IPS DF 6.9 (cell line): ENCODE data around the gene MACROD2.

ENCODE experiments used
- DNase-seq: peaks from one replicate; pipeline ENCODE4 v3.0.0-alpha.2; 2013; ENCODE audit warnings: low read depth, low spot score
- H3K27ac ChIP-seq: one replicate; pipeline ENCODE4 v1.5.1; 2013; ENCODE audit warnings: low read length, control low read depth
- H3K27me3 ChIP-seq: 2 replicates; pipeline ENCODE4 v1.6.1; 2013; ENCODE audit warnings: mild to moderate bottlenecking, low read length; ENCODE audit not compliant: control insufficient read depth, insufficient read depth
- H3K36me3 ChIP-seq: 2 replicates; pipeline ENCODE4 v1.6.1; 2013; ENCODE audit warnings: low read length; ENCODE audit not compliant: control insufficient read depth, insufficient read depth
- H3K4me1 ChIP-seq: 2 replicates; pipeline ENCODE4 v1.6.1; 2013; ENCODE audit warnings: low read length; ENCODE audit not compliant: control insufficient read depth, insufficient read depth
- H3K4me3 ChIP-seq: 2 replicates; pipeline ENCODE4 v1.5.1; 2013; ENCODE audit warnings: mild to moderate bottlenecking, low read length
- H3K9me3 ChIP-seq: 2 replicates; pipeline ENCODE4 v1.6.1; 2013; ENCODE audit warnings: low read length, inconsistent platforms; ENCODE audit not compliant: control insufficient read depth, insufficient read depth
- WGBS: extraction: QIAGEN DNeasy Blood & Tissue Kit; methylation state at CpG from one replicate; pipeline ENCODE4 v1.1.7; 2013; ENCODE audit warnings: mixed read lengths, missing lambda C conversion rate; ENCODE audit not compliant: insufficient read length, insufficient coverage; 5-methylcytosine and 5-hydroxymethylcytosine counted together

The MACROD2 gene

DNA sequence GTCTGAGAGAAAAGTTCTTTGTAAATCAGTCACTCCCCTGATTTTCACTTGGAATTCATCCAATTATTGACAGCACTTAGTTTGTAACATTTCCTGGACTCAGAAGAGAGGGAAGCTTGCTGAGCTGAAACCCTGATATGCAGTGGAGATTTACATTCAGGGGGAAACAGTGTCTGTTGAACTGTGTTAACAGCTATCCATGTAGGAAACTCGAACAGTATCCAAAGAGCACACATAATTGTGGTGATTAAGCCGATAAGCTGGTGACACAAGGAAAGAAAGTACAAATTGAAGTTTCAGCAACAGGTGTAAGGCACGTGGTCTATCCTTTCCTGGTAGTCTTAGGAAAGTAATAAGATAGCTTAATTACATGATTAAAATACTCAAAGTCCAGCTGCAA lies 420.2 kb downstream of the MACROD2 start:
- no peak overlapping the region for H3K4me3 ChIP-seq
- WGBS, result no CpG with 5 or more reads among the region's 3 CpGs

DNA sequence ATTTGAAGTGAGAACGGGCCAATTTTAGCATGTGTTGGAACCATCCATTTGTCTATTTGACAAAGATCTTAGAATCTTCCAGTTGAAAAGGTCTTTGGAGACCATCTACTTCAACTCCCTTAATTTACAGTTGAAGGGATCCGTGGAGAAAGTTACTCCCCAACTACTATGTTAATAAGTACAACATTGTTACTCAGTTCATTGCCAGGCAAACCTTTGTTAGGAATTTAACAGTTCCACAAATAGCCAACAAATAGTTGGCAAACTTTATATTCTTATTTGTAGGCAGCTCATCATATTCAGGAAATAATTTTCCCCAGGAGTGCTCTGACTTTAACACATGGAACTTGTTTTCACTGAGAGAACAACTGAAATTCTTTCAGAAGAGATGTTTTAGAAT lies 423.1 kb downstream of the MACROD2 start:
- no peak for DNase-seq
- H3K27me3 ChIP-seq, result no peaks in the 10 kb centered on the region

More for the DNA sequence above, 420.2 kb downstream of the MACROD2 start:
- H3K9me3 ChIP-seq, result no peaks in the 10 kb centered on the region
- H3K36me3 ChIP-seq, result no peaks in the 10 kb centered on the region
- H3K4me1 ChIP-seq, result no peaks in the 10 kb centered on the region; the same call in 1 of the 2 replicates
- no peak overlapping the region for H3K27ac ChIP-seq
- no peak for DNase-seq
- no peaks in the 10 kb centered on the region for H3K27me3 ChIP-seq

GRCh38 chr20:14422892-14423291 lies 427.6 kb downstream of the MACROD2 start:
- H3K36me3 ChIP-seq, result no peaks in the 10 kb centered on the region
- 100% methylated on average over 1 of the region's 4 CpGs for WGBS
- H3K9me3 ChIP-seq, result no peaks in the 10 kb centered on the region
- H3K4me1 ChIP-seq, result no peaks in the 10 kb centered on the region; the same call in 1 of the 2 replicates
- DNase-seq, result no peak
- H3K27ac ChIP-seq, result no peak overlapping the region
- no peaks in the 10 kb centered on the region for H3K27me3 ChIP-seq
- no peak overlapping the region for H3K4me3 ChIP-seq

More for the DNA sequence above, 423.1 kb downstream of the MACROD2 start:
- Histone ChIP-seq H3K4me1 (no peaks in the 10 kb centered on the region; the same call in 1 of the 2 replicates), H3K4me3 (no peak overlapping the region), H3K9me3 (no peaks in the 10 kb centered on the region), H3K27ac (no peak overlapping the region), H3K36me3 (no peaks in the 10 kb centered on the region)
- no CpG with 5 or more reads among the region's 2 CpGs for WGBS

DNA sequence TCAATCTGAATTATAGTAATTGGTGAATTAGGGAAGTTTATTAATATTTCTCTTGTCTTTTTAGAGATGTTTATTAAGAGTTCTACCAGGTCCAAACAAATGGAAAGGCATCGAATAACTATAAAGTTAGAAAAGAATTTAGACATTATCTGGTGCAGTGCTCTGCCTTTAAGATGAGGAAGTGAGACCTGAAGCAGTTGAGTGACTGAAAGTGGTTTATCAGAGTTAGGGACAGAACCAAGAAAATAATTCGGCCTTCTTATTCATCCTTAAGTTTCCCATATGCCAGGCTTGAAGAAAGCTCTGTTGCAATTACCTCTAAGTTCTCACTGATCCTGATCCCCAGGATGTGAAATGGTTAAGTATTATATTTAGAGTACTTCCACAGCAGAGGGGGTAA lies 436.3 kb downstream of the MACROD2 start:
- no peak overlapping the region for H3K4me3 ChIP-seq
- H3K36me3 ChIP-seq, result no peaks in the 10 kb centered on the region
- no peaks in the 10 kb centered on the region for H3K9me3 ChIP-seq
- no peaks in the 10 kb centered on the region; the same call in 1 of the 2 replicates for H3K4me1 ChIP-seq
- DNase-seq, result no peak
- H3K27me3 ChIP-seq, result no peaks in the 10 kb centered on the region
- H3K27ac ChIP-seq, result no peak overlapping the region
- no CpG with 5 or more reads among the region's 2 CpGs for WGBS

DNA sequence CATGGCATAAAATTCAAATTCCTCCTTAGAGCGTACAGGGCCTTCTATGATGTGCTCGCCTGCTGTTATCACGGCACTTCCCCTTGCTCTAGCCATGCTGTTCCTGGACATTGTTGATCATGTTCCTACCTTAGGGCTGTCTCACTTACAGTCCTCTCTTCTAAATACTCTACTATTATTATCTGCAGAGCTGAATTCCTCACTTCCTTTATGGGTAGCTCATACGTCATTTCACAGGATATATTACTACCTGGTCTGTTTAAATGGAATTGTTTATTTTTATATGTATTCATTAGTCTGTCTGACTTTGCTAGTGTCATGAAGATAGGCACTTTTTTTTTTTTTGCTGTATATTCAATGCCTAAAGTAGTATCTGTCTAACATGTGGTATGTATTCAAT lies 436.8 kb downstream of the MACROD2 start:
- Histone ChIP-seq H3K27me3 (no peaks in the 10 kb centered on the region), H3K4me1 (no peaks in the 10 kb centered on the region; the same call in 1 of the 2 replicates), H3K36me3 (no peaks in the 10 kb centered on the region), H3K9me3 (no peaks in the 10 kb centered on the region), H3K4me3 (no peak overlapping the region), H3K27ac (no peak overlapping the region)
- DNase-seq, result no peak
- WGBS, result no CpG with 5 or more reads among the region's 4 CpGs

GRCh38 chr20:14432597-14432996 lies 437.3 kb downstream of the MACROD2 start:
- H3K4me3 ChIP-seq, result no peak overlapping the region
- H3K27me3 ChIP-seq, result no peaks in the 10 kb centered on the region
- no peaks in the 10 kb centered on the region; the same call in 1 of the 2 replicates for H3K4me1 ChIP-seq
- no peak overlapping the region for H3K27ac ChIP-seq
- no peaks in the 10 kb centered on the region for H3K36me3 ChIP-seq
- H3K9me3 ChIP-seq, result no peaks in the 10 kb centered on the region
- DNase-seq, result no peak

DNA sequence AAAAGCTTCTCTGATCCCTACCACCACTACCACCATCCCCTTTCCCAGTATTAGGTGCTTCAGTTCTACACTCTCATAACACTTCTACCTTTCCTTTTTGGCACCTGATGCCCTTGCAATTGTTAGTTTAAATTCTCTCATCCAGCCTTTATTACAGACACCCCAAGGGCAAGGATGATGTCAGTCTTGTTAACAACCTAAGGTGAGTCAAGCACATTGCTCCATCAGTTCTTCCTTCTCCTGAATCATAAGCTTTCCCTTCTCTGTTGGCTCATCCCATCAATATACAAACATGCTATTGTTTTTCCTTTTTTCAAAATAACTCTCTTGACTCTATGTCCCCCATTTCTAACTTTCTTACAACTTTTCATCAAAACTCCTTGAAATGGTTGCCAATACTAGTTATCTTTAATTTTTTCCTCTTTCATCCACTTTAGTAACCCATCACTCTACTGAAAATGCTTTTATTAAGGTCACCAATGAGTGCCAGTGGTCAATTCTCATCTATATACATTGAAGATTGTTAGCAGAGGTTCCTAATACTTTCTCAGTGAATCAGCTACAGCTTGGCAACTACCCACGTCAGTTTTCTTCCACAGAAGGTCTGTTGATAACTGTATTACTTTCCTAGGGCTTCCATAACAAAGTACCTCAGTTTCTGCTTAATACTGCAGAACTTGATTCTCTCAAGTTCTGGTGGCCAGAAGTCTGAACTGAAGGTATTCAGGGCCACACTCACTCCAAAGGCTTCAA lies 439.2 kb downstream of the MACROD2 start:
- Histone ChIP-seq H3K36me3 (no peaks in the 10 kb centered on the region), H3K27ac (no peak overlapping the region), H3K27me3 (no peaks in the 10 kb centered on the region), H3K4me3 (no peak overlapping the region), H3K9me3 (no peaks in the 10 kb centered on the region), H3K4me1 (no peaks in the 10 kb centered on the region; the same call in 1 of the 2 replicates)
- WGBS, result no CpG with 5 or more reads among the region's 1 CpG
- DNase-seq, result no peak

DNA sequence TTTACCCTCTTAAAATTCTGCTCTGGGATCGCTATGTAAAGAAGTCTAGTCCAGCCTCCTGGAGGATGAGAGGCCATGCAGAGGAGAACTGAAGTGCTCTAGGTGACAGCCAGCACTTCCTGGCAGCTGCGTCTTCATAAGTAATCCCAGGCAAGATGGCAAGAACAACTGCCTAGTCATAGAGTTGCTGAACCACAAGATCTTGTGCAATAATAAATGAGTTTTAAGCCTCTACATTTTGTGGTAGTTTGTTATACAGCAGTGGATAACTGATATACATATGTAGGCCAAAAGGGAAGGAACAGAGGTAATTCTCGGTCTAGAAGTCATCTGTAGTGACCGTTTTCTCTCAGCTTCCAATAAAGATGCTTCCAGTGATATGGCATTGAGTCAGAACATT lies 445.9 kb downstream of the MACROD2 start:
- H3K27me3 ChIP-seq, result no peaks in the 10 kb centered on the region
- no peaks in the 10 kb centered on the region for H3K36me3 ChIP-seq
- H3K27ac ChIP-seq, result no peak overlapping the region
- H3K4me3 ChIP-seq, result no peak overlapping the region
- H3K9me3 ChIP-seq, result no peaks in the 10 kb centered on the region
- WGBS, result no CpG with 5 or more reads among the region's 4 CpGs
- DNase-seq, result no peak
- H3K4me1 ChIP-seq, result no peaks in the 10 kb centered on the region

- DNase-seq, result no peak
- H3K36me3 ChIP-seq, result no peaks in the 10 kb centered on the region
- H3K27ac ChIP-seq, result no peak overlapping the region
- no peaks in the 10 kb centered on the region for H3K4me1 ChIP-seq
- no peak overlapping the region for H3K4me3 ChIP-seq
- H3K27me3 ChIP-seq, result no peaks in the 10 kb centered on the region
- no peaks in the 10 kb centered on the region for H3K9me3 ChIP-seq
- WGBS, result no CpG with 5 or more reads among the region's 3 CpGs
Measured at GRCh38 chr20:14444106-14444505, 448.8 kb downstream of the MACROD2 start.

GRCh38 chr20:14445310-14445709 lies 450.0 kb downstream of the MACROD2 start:
- Histone ChIP-seq H3K27me3 (no peaks in the 10 kb centered on the region), H3K4me3 (no peak overlapping the region), H3K9me3 (no peaks in the 10 kb centered on the region), H3K27ac (no peak overlapping the region), H3K4me1 (no peaks in the 10 kb centered on the region), H3K36me3 (no peaks in the 10 kb centered on the region)
- no peak for DNase-seq

DNA sequence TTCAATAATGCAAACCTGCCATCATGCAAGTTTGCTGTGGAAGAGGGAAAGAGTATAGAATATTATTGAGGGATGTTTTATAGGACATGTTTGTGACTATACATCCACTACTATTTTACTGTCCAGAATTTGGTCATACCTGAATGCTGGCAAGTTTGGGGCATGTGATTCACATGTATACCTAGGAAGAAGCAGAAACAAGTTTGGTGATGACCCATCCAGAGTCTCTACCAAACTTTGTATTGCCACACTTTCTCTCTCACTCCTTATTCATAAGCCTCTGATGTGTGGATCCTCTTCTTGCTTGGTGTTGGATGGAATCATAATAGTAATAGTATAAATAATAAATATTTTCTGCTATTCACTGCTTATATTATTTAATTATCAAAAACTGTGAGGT lies 450.6 kb downstream of the MACROD2 start:
- H3K4me3 ChIP-seq, result no peak overlapping the region
- H3K27ac ChIP-seq, result no peak overlapping the region
- H3K27me3 ChIP-seq, result no peaks in the 10 kb centered on the region
- H3K36me3 ChIP-seq, result no peaks in the 10 kb centered on the region
- DNase-seq, result no peak
- H3K9me3 ChIP-seq, result no peaks in the 10 kb centered on the region
- no peaks in the 10 kb centered on the region for H3K4me1 ChIP-seq
